Neural cell (in vitro differentiated cells): Measurements from ENCODE around the gene CARHSP1. TPM values are rescaled to one million over a fixed set of nuclear protein-coding genes. Genes with fewer than 3 reads are reported as not detected.

Experiments used
- H2AFZ ChIP-seq: fragments of 200-600, 300-800 bp; sonication (generic), shearing (Covaris generic); 2 replicates; pipeline ENCODE4 v1.6.0; 2014; ENCODE audit warnings: low read depth, mild to moderate bottlenecking, antibody characterized with exemption, low read length, moderate library complexity
- H3F3A ChIP-seq: fragments of 200-600 bp; shearing (Covaris generic); 2 replicates; pipeline ENCODE4 v1.6.1; 2016; ENCODE audit warnings: mild to moderate bottlenecking, moderate library complexity, mixed read lengths, antibody characterized with exemption, low read length; ENCODE audit not compliant: insufficient read depth, poor library complexity, severe bottlenecking
- H3K27ac ChIP-seq: fragments of 200-600, 300-800 bp; sonication (generic), shearing (Covaris generic); 2 replicates; pipeline ENCODE4 v1.5.1; 2014; ENCODE audit warnings: mild to moderate bottlenecking, low read length, moderate library complexity
- H3K27me3 ChIP-seq: fragments of 300-800, 200-600 bp; sonication (generic), shearing (Covaris generic); 2 replicates; pipeline ENCODE4 v1.6.0; 2014; ENCODE audit warnings: mild to moderate bottlenecking, low read depth, low read length, moderate library complexity; ENCODE audit not compliant: insufficient read depth
- H3K36me3 ChIP-seq: fragments of 300-800, 200-600 bp; sonication (generic), shearing (Covaris generic); 2 replicates; pipeline ENCODE4 v1.5.1; 2014; ENCODE audit warnings: mild to moderate bottlenecking, antibody characterized with exemption, low read length, moderate library complexity; ENCODE audit not compliant: insufficient read depth
- H3K4me2 ChIP-seq: fragments of 300-800, 200-600 bp; sonication (generic), shearing (Covaris generic); 2 replicates; pipeline ENCODE4 v1.6.0; 2014; ENCODE audit warnings: mild to moderate bottlenecking, low read length
- H3K4me3 ChIP-seq: fragments of 300-800, 200-600 bp; sonication (generic), shearing (Covaris generic); 2 replicates; pipeline ENCODE4 v1.5.1; 2014; ENCODE audit warnings: mild to moderate bottlenecking, low read length, moderate library complexity
- H3K79me2 ChIP-seq: fragments of 200-600 bp; shearing (Covaris generic); replicated peaks from 2 replicates; pipeline ENCODE4 v1.6.0; 2014; ENCODE audit warnings: mild to moderate bottlenecking, low read length, moderate library complexity; ENCODE audit not compliant: insufficient read depth
- H3K9ac ChIP-seq: fragments of 300-800, 200-600 bp; sonication (generic), shearing (Covaris generic); 2 replicates; pipeline ENCODE4 v1.6.1; 2016; ENCODE audit warnings: mild to moderate bottlenecking, low read length, mixed read lengths
- H3K9me2 ChIP-seq: fragments of 200-600 bp; shearing (Covaris generic); 2 replicates; pipeline ENCODE4 v1.6.1; 2016; ENCODE audit warnings: mild to moderate bottlenecking, low read length, mixed read lengths; ENCODE audit not compliant: insufficient read depth
- H3K9me3 ChIP-seq: fragments of 200-600, 300-800 bp; sonication (generic), shearing (Covaris generic); 2 replicates; pipeline ENCODE4 v1.6.1; 2016; ENCODE audit warnings: mild to moderate bottlenecking, mixed run types, low read length, moderate library complexity, mixed read lengths
- H4K20me1 ChIP-seq: fragments of 200-600 bp; shearing (Covaris generic); 2 replicates; pipeline ENCODE4 v1.6.1; 2016; ENCODE audit warnings: mild to moderate bottlenecking, mixed run types; ENCODE audit not compliant: insufficient read depth
- EP300 ChIP-seq: fragments of 450-650 bp; conservative IDR thresholded peaks from 2 replicates; pipeline ENCODE4 v1.6.1; 2014; ENCODE audit warnings: antibody characterized with exemption, mild to moderate bottlenecking, moderate library complexity; ENCODE audit not compliant: poor library complexity, severe bottlenecking
- EZH2 ChIP-seq: fragments of 200-600, 300-800 bp; shearing (Covaris generic), sonication (generic); IDR thresholded peaks from 2 replicates; pipeline ENCODE4 v1.6.1; 2014; ENCODE audit warnings: antibody characterized with exemption, low read length, borderline replicate concordance, mild to moderate bottlenecking; ENCODE audit not compliant: insufficient read depth, poor library complexity, severe bottlenecking
- MXI1 ChIP-seq: fragments of 450-650 bp; conservative IDR thresholded peaks from 2 replicates; pipeline ENCODE4 v1.6.1; 2014; ENCODE audit warnings: antibody characterized with exemption, mild to moderate bottlenecking; ENCODE audit not compliant: poor library complexity, severe bottlenecking
- POLR2AphosphoS5 ChIP-seq: IDR thresholded peaks from 2 replicates; pipeline ENCODE4 v1.6.1; 2012
- RAD21 ChIP-seq: fragments of 450-650 bp; conservative IDR thresholded peaks from 2 replicates; pipeline ENCODE4 v1.6.1; 2014; ENCODE audit warnings: antibody characterized with exemption, mild to moderate bottlenecking, moderate library complexity
- REST ChIP-seq: IDR thresholded peaks from 2 replicates; pipeline ENCODE4 v1.6.1; 2012; ENCODE audit warnings: borderline replicate concordance
- SMC3 ChIP-seq: fragments of 450-650 bp; conservative IDR thresholded peaks from 2 replicates; pipeline ENCODE4 v1.6.1; 2014; ENCODE audit warnings: antibody characterized with exemption, mild to moderate bottlenecking, moderate library complexity; ENCODE audit not compliant: poor library complexity
- polyA plus RNA-seq: library from polyadenylated mRNA; depleted of rRNA; stranded (reverse); fragments of >200 nt; gene quantifications from 2 replicates; pipeline ENCODE4 v1.2.3, GENCODE V29; 2014

The CARHSP1 gene
- polyA plus RNA-seq, 1 donor from 2014 or later, result 102 TPM

- Histone ChIP-seq H3K79me2 (no peaks in the 10 kb centered on the region), H3F3A (no peaks in the 10 kb centered on the region), H3K9me3 (no peaks in the 10 kb centered on the region), H3K9ac (no peak overlapping the region), H3K27me3 (no peaks in the 10 kb centered on the region), H3K4me2 (no peak overlapping the region), H3K4me3 (no peak overlapping the region), H2AFZ (no peak overlapping the region), H3K36me3 (peaks cover 4% of the 10 kb centered on the region), H3K27ac (no peak overlapping the region), H4K20me1 (no peaks in the 10 kb centered on the region), H3K9me2 (no peaks in the 10 kb centered on the region)
- TF ChIP-seq EP300 (no peak), POLR2AphosphoS5 (no peak)
Measured at GRCh38 chr16:8816967-8817655, 51.7 kb downstream of the CARHSP1 start.

GRCh38 chr16:8814095-8814806, 54.6 kb downstream of the CARHSP1 start:
- Histone ChIP-seq H3K79me2 (no peaks in the 10 kb centered on the region), H3K9me3 (no peaks in the 10 kb centered on the region), H3K4me2 (no peak overlapping the region), H3K9ac (no peak overlapping the region), H3K27ac (no peak overlapping the region), H3K4me3 (no peak overlapping the region), H3K36me3 (peaks cover 4% of the 10 kb centered on the region), H3K27me3 (no peaks in the 10 kb centered on the region), H3K9me2 (no peaks in the 10 kb centered on the region), H2AFZ (no peak overlapping the region), H4K20me1 (no peaks in the 10 kb centered on the region), H3F3A (no peaks in the 10 kb centered on the region)
- no peak for TF ChIP-seq REST
- no peak for TF ChIP-seq RAD21
- TF ChIP-seq EP300, result no peak
- TF ChIP-seq EZH2, result no peak

GRCh38 chr16:8812162-8812843, 56.5 kb downstream of the CARHSP1 start:
- Histone ChIP-seq H3K9me3 (no peaks in the 10 kb centered on the region), H3K36me3 (peaks cover 1% of the 10 kb centered on the region)
- no peak for TF ChIP-seq REST
- TF ChIP-seq RAD21, result no peak
- no peak for TF ChIP-seq SMC3
- TF ChIP-seq MXI1, result no peak

More at GRCh38 chr16:8812162-8812843, 56.5 kb downstream of the CARHSP1 start:
- H3K79me2 ChIP-seq, result no peaks in the 10 kb centered on the region
- H2AFZ ChIP-seq, result no peak overlapping the region
- H4K20me1 ChIP-seq, result no peaks in the 10 kb centered on the region
- H3F3A ChIP-seq, result no peaks in the 10 kb centered on the region
- no peak overlapping the region for H3K9ac ChIP-seq
- no peak overlapping the region for H3K4me2 ChIP-seq
- H3K9me2 ChIP-seq, result no peaks in the 10 kb centered on the region
- H3K27ac ChIP-seq, result no peak overlapping the region
- no peaks in the 10 kb centered on the region for H3K27me3 ChIP-seq
- no peak overlapping the region for H3K4me3 ChIP-seq
